SHP77 treated with DMSO at 0.1 percent for 48 hours (cell line): ENCODE results near the gene RAPH1.
"Not testable (repeated sequence)": the region's sequence is repeated elsewhere in the genome, so short reads cannot be mapped to it uniquely, and the experiment has no call there.

Source experiments
- DNase-seq: peaks from one replicate; lab custom pipeline; 2025; lab: John Stamatoyannopoulos, UW

RAPH1 gene

DNA sequence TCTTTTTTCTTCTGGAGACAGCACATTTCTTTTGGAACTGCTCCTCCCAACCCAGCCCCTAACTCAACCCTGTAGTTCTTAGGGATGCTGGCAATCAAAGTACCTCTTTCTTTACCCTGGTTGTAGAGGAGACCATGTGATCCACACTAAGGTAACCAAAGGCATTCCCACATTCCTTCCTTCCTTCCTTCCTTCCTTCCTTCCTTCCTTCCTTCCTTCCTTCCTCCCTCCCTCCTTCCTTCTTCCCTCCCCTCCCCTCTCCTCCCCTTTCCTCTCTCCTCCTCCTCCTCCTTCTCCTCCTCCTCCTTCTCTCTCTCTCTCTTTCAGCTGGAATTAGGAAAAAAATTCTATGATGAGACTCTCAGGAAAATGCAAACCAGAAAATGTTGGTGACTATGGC is 13.8 kb upstream of the RAPH1 start:
- no peak for DNase-seq

DNA sequence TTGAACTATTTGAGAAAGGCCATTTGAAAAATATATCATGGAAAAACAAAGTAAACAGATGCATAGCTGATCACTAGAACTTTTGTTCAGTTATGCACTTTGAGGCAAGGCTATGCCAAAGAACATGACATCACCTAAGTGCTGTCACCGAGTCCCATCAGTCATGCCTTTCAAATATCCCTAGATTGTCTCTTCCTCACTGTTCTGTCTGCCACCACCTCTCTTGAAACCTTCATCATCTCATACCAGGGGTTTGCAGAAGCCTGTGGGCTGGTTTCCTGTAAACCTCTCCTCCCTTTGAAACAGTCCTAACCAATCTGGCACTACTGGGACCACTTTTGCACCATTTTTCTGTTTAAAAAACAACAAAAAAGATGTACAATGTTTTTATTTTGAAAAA is 12.3 kb upstream of the RAPH1 start:
- no peak for DNase-seq

- no peak for DNase-seq
Observed at GRCh38 chr2:203544402-203544801, 9.3 kb upstream of the RAPH1 start.

- no peak for DNase-seq
Observed at GRCh38 chr2:203543898-203544328, 8.8 kb upstream of the RAPH1 start.

GRCh38 chr2:203540598-203540997 is 5.5 kb upstream of the RAPH1 start:
- not testable (repeated sequence) for DNase-seq

DNA sequence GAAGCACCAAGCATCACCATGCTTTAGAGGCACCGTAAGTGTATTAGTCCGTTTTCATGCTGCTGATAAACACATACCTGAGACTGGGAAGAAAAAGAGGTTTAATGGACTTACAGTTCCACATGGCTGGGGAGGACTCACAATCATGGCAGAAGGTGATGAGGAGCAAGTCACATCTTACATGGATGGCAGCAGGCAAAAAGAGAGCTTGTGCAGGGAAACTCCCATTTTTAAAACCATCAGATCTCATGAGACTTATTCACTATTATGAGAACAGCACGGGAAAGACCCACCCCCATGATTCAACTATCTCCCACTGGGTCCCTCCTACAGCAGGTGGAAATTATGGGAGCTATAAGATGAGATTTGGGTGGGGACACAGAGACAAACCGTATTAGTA is 3.1 kb upstream of the RAPH1 start:
- DNase-seq, result not testable (repeated sequence)

GRCh38 chr2:203536586-203536951 is 1.5 kb upstream of the RAPH1 start:
- not testable (repeated sequence) for DNase-seq

DNA sequence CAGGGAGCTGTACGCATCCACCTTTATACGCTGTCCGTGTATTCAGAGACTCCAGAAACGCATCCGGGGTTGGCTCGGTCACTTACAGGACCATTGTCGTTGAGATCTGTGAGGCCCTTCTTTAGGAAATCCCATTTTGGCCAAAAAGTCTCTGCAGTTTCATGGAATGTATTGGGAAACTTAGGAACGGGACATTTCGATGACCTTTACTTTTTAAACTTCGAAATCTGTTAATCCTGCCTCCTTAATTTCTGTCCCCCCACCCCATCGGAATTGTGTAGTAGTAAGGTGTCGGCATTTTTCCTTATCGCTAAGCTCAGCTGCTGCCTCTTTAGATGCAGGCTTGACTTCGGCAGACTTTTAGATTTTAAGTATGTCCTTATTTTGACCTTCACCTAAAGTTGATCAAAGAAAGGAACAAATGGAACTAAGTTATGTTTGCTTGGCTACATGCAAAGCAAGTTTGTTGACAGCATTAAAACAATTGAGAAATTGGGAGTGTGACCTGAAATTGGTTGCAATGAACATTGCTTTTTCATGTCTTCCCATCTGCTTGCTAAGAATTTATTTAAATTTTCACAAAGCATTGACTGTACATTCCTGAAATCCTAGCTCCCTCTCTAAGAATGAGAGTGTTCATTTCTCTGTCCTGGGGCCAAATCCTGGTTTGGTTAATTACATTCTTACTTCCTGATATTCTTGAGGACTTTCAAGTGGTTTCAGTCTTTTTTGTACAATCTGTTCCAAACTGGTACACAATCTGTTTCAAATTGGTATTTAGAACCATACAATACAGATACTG is 884 bp upstream of the RAPH1 start:
- no peak for DNase-seq

GRCh38 chr2:203534621-203535077 is 452 bp downstream of the RAPH1 start:
- no peak for DNase-seq

DNA sequence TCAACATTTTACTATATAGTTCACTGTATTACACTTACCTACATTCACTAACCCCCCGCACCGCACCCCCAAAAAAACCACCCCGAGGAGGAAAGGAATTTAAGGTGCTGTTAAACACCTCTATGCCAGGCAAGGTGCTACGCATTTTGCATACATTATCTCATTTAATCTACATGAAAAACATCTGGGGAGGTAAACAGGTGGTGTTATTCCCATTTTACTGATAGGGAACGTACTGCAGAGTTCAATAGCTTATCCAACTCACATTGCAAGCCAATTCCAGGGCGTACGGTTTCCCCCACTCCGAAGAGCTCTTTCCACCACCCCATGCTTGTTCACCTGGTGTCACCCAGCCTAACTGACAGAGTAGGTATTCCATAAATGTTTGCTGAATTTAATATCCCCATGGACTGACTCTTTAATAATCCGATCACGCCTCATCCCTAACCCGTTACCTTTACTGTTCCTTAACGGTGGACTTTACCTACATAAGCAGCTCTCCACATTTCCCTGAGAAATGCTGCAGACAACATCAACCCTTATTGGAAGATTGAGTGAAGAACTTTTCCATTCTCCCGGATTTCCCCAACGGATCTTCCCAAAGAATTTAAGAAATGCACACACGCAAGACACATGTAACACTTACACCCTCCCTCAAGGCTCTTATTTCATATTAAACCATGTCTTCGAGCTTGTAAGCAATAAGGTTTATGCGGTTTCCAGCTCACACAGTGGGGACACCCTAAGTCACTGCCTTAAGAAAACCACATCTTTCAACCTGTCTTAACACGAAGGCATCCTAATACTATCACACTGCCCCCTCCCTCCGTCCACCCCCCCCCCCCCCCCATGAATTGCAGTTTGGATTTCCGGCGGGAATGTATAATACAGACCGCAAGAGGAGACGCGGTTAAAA is 1.2 kb downstream of the RAPH1 start:
- no peak for DNase-seq

- no peak for DNase-seq
Observed at GRCh38 chr2:203532957-203533658, 2.0 kb downstream of the RAPH1 start.

- DNase-seq, result no peak
Observed at GRCh38 chr2:203527719-203528118, 7.4 kb downstream of the RAPH1 start.

- DNase-seq, result not testable (repeated sequence)
Observed at GRCh38 chr2:203513268-203513667, 21.8 kb downstream of the RAPH1 start.

- no peak for DNase-seq
Observed at GRCh38 chr2:203510941-203511305, 24.2 kb downstream of the RAPH1 start.

DNA sequence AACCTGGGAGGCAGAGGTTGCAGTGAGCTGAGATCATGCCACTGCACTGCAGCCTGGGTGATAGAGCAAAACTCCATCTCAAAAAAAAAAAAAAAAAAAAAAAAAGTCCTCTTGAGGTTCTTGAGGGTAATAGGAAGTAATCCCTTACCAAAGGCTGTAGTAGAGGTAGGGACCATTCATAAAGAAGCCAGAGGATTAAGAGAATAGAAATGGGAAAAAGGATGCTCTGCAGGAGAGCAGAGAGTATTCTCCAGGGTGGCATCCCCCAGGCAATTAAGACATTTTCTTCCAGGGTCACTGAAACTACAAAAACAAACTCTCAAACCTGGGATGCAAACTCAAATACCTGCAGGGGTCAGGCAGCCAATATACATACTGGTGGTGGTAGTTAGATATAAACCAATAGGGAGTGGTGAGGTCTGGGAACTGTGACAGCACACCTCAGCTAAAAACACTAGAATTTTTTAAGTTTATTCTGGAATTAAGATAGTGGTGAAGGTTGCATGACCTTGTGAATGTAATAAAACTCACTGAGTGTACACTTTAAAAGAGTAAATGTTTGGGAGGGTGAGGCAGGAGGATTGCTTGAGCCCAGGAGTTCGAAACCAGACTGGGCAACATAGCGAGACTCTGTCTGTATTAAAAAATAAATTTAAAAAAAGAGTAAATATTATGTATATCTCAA is 24.7 kb downstream of the RAPH1 start:
- no peak for DNase-seq

GRCh38 chr2:203503460-203503859 is 31.6 kb downstream of the RAPH1 start:
- not testable (repeated sequence) for DNase-seq

GRCh38 chr2:203501873-203502272 is 33.2 kb downstream of the RAPH1 start:
- no peak for DNase-seq

DNA sequence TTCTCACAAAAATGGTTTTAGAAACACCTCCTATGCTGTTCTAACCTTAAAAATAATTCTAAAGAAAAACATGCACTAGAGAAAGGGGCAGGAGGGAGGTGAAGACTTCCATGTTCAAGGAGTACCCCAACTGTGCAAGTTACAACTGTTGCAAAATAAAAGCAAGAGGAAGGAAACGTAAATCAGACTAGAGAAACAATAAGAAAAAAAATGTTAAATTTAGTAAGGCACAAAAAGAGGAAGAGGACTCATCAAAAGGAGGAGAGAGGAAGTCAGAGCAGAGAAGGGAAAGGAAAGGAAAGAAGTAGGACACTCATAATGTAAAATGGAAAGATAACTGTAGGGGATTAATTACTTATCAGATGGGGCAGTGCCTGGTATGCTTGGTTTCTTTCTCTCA is 34.1 kb downstream of the RAPH1 start:
- DNase-seq, result no peak

DNA sequence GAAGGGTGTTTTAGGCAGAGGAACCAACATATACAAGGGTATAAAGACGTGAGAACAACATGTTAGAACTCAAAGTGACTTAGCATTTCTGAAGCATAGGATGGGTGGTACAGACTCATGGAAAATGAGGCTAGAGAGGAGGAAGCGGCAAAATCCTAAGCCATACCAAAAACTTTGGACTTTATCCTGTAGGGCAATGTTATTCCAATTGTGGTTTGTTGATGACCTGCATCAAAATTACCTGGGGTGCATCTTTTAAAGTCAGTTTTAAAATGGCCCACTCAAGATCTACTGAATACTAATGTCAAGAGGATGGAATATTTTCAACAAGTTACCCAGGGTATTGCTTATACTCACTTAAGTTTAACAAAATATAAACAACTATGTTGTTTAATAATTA is 34.8 kb downstream of the RAPH1 start:
- DNase-seq, result no peak

GRCh38 chr2:203498161-203498560 is 36.9 kb downstream of the RAPH1 start:
- no peak for DNase-seq

DNA sequence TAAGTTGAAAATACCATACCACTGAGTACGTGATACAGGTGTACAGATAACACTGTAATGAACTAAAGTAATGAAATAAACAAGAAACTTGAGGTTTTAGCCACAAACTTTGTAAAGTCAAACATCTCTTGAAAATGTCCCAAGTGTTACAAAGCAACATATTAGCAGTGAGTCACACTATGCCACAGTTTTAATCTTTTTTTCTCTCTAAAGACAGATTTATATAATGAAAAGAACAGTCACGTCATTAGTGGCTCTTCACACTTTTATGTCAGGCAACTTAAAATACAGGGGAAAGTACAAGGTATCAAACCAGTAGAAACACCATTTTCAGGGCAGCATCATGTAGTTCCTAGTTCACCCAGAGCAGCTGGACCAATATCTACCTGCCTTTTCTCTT is 42.1 kb downstream of the RAPH1 start:
- no peak for DNase-seq

DNA sequence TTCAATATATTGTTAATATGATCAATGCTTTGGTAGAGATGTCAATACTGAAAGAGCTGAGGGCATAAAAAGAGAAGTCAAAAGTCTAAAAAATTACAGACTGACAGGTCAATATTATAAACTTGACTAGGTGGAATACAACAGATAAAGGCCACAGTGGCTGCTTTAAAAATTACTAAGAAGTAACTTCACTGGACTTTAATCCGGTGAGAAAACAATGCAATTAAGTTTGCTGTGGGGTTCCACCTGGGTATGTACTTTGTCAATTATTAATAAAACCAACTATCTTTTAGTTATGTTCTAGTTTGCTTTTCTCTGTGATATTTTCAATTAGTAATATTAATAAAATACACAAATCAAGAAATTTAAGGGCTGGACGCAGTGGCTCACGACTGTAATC is 44.7 kb downstream of the RAPH1 start:
- no peak for DNase-seq
